ENCODE measurements around the gene JTB. TPM values are rescaled to one million over a fixed set of nuclear protein-coding genes. Genes with fewer than 3 reads are reported as not detected.
A peak's percentile ranks its signal among the peaks of the same experiment; 100 is the strongest.

Gene JTB
- total and polyA plus RNA-seq, 8 donors, result 82.6 to 180 (median 100) TPM

GRCh38 chr1:153963850-153964331 is 13.6 kb downstream of the JTB start:
- ATAC-seq (peak in 2 of 4 donors; percentile 1 to 2), FAIRE-seq (no peak), DNase-seq (peak in 5 of 6 donors; percentile 42 to 75 (median 54))
- Histone ChIP-seq H3K27ac (peak overlapping the region; percentile 83 to 97 (median 90)), H3K27me3 (no peaks in the 10 kb centered on the region), H3K9me3 (no peaks in the 10 kb centered on the region), H3K4me1 (peaks cover 7 to 34% (median 10%) of the 10 kb centered on the region in 3 donors), H3K36me3 (peaks cover 0 to 7% (median 0%) of the 10 kb centered on the region in 3 donors), H3K4me3 (peak overlapping the region; percentile 76 to 88 (median 82))
- WGBS, 2 donors, result 1% methylated on average over 21 to 22 of the region's 22 CpGs
- no peak for TF ChIP-seq CTCF (IDR thresholded peaks at IDR 0.05)
- intact Hi-C loops (cut with DNase I), result no loop called here

GRCh38 chr1:153963030-153963849 is 14.2 kb downstream of the JTB start, which contains the start of gene SLC39A1:
TSS of gene SLC39A1 (minus strand) at chr1:153963537. CDS start at chr1:153962715, 822 bp downstream.
- intact Hi-C loops (cut with DNase I), result no loop called here
- WGBS, 2 donors, result 0 to 1% methylated on average over 49 to 54 of the region's 54 CpGs
- Histone ChIP-seq H3K9me3 (no peaks in the 10 kb centered on the region), H3K36me3 (peaks cover 0 to 7% (median 0%) of the 10 kb centered on the region in 3 donors), H3K4me1 (peaks cover 7 to 31% (median 10%) of the 10 kb centered on the region in 3 donors), H3K4me3 (peak within 1 kb of the TSS; percentile 76 to 88 (median 82)), H3K27ac (peak within 1 kb of the TSS; percentile 83 to 97 (median 90)), H3K27me3 (no peaks in the 10 kb centered on the region)
- DNase-seq (peak; percentile 98 to 100 (median 99)), ATAC-seq (peak; percentile 75 to 87 (median 78)), FAIRE-seq (no peak)
- TF ChIP-seq CTCF (IDR thresholded peaks at IDR 0.05), result no peak

GRCh38 chr1:153962088-153963029 is 15.1 kb downstream of the JTB start:
- peaks cover 0 to 7% (median 0%) of the 10 kb centered on the region in 3 donors for H3K36me3 ChIP-seq
- TF ChIP-seq CTCF (IDR thresholded peaks at IDR 0.05), result no peak
- 35 to 39% methylated on average over 16 of the region's 16 CpGs for WGBS, 2 donors
- ATAC-seq (peak in 2 of 4 donors; percentile 10 to 14), FAIRE-seq (no peak), DNase-seq (peak in 2 of 6 donors; percentile 34 to 67)
- peak overlapping the region; percentile 76 to 88 (median 82) for H3K4me3 ChIP-seq
- H3K9me3 ChIP-seq, result no peaks in the 10 kb centered on the region
- intact Hi-C loops (cut with DNase I), result no loop called here
- peak overlapping the region; percentile 83 to 97 (median 90) for H3K27ac ChIP-seq
- H3K27me3 ChIP-seq, result no peaks in the 10 kb centered on the region
- H3K4me1 ChIP-seq, result peaks cover 8 to 32% (median 10%) of the 10 kb centered on the region in 3 donors

- peak overlapping the region in 2 of 4 donors; percentile 95 to 97 for H3K27ac ChIP-seq
- no peaks in the 10 kb centered on the region for H3K9me3 ChIP-seq
- ATAC-seq, result no peak
- DNase-seq, result no peak
- peak overlapping the region in 1 of 4 donors; percentile 76 for H3K4me3 ChIP-seq
- no peak for TF ChIP-seq CTCF (IDR thresholded peaks at IDR 0.05)
- FAIRE-seq, result no peak
- intact Hi-C loops (cut with DNase I), result no loop called here
- peaks cover 0 to 7% (median 0%) of the 10 kb centered on the region in 3 donors for H3K36me3 ChIP-seq
- WGBS, 2 donors, result 82 to 84% methylated on average over 4 of the region's 4 CpGs
- no peaks in the 10 kb centered on the region for H3K27me3 ChIP-seq
- peaks cover 10 to 39% (median 11%) of the 10 kb centered on the region in 3 donors for H3K4me1 ChIP-seq
Measured at GRCh38 chr1:153961421-153961820, 16.1 kb downstream of the JTB start.
